ENCODE measurements around the gene BBS1. TPM values are rescaled to one million over a fixed set of nuclear protein-coding genes. Genes with fewer than 3 reads are reported as not detected.
"Not testable (repeated sequence)": the region's sequence is repeated elsewhere in the genome, so short reads cannot be mapped to it uniquely, and the experiment has no call there.

The BBS1 gene
- total RNA-seq, 2 experiments from 2014 or later: 7.7 to 13.1 TPM

DNA sequence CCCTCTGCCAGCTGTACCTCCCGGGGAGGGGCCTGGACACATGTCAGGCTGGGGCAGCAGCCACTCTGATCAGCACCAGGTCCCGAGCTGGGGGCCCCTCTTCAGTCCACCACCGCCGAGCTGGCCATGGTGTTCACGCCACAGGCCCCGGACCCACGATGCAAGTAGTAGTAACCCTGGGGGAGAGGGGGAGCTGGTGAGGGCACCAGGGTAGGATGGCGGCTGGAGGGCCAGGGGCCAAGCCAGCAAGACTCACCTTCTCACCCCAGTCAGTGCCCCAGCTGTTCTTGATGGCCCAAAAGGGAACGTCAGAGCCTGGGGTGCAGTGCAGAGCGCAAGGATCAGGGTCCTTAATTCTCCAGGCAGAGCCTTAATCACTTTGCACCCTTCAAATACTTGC is 53.4 kb downstream of the BBS1 start:
- peaks cover 3% of the 10 kb centered on the region for H3K27me3 Mint-ChIP-seq
- no peak overlapping the region for H3K27ac Mint-ChIP-seq
- no peak for DNase-seq
- H3K9me3 Mint-ChIP-seq: no peaks in the 10 kb centered on the region
- H3K36me3 Mint-ChIP-seq: no peaks in the 10 kb centered on the region
- H3K4me1 Mint-ChIP-seq: peaks cover 9% of the 10 kb centered on the region
- H3K4me3 Mint-ChIP-seq: no peak overlapping the region

DNA sequence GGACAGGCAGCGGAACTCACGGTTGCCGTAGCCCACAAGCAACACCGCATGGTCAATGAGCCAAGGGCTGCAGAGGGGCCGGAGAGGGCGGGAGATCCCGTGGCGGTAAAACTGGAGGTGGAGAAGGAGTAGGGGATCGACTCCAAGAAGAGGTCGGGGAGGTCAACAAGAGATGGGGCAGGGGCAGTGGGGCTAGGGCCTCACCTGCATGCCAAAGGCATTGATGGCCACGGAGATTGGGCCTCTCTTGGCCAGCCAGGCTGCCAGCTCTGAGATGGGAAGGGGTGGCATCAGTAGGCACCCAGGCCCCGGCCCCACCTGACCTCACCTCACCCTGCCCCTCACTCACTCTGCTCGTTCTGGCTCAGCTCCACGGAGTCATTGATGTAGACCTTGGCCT is 54.1 kb downstream of the BBS1 start:
- no peaks in the 10 kb centered on the region for H3K27me3 Mint-ChIP-seq
- no peak overlapping the region for H3K27ac Mint-ChIP-seq
- no peak for DNase-seq
- H3K9me3 Mint-ChIP-seq: no peaks in the 10 kb centered on the region
- no peaks in the 10 kb centered on the region for H3K36me3 Mint-ChIP-seq
- H3K4me3 Mint-ChIP-seq: no peak overlapping the region
- H3K4me1 Mint-ChIP-seq: peaks cover 9% of the 10 kb centered on the region

DNA sequence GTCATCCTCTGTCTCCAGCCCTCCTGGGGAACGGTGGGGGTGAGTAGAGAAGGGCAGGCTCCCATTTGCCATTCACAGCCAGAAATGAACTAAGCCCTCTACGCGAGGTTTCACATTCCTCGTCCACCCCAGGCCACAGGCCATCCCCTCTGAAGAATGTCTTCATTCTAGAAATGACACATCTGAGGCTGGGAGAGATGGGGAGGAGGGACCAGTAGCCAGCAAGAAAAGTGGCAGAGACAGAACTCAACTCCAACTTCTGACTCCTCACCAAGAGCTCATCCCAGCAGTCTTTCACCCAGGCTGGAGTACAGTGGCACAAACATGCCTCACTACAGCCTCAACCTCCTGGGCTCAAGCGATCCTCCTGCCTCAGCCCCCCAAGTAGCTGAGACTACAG is 54.5 kb downstream of the BBS1 start:
- Mint-ChIP-seq H3K4me3 (no peak overlapping the region), H3K27ac (no peak overlapping the region), H3K27me3 (no peaks in the 10 kb centered on the region), H3K4me1 (peaks cover 9% of the 10 kb centered on the region), H3K9me3 (no peaks in the 10 kb centered on the region), H3K36me3 (no peaks in the 10 kb centered on the region)
- DNase-seq: no peak

DNA sequence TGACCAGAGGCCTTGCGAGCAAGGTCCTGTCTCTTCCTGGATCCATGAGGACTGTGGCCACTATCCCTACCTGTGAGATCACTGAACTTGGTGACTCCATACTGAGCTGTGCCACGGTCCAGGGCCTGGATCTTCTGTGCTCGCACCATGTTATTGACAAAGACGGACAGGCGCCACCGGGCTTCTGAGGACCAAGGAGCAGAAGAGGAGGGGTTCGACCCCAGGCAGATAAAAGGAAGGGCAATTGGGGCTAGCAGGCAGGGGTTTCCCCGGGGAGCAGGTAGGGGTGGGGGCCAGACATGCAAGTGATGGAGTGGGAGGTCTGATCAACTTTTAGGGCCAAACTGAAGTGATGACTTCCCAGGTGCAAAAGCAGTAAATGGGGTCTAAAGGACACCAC is 55.8 kb downstream of the BBS1 start:
- H3K36me3 Mint-ChIP-seq: no peaks in the 10 kb centered on the region

DNA sequence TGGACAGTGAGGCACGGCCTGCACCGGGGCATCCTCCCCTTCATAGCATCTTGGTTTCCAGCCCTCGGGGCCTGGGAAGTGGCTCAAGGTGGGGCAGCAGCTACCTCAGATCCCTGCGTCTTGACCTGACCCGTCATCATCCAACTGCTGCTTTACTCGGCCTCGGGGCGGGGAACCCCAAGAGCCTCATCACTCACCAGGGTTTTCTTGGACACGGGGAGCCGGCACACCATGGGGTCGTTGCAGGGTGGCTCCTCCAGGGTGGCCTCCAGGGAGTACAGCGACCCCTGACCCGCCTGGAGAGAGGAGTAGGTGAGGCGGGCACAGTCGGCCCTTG is 57.3 kb downstream of the BBS1 start:
- peaks cover 9% of the 10 kb centered on the region for H3K4me1 Mint-ChIP-seq
- H3K27ac Mint-ChIP-seq: no peak overlapping the region
- DNase-seq: no peak
- H3K36me3 Mint-ChIP-seq: no peaks in the 10 kb centered on the region
- H3K9me3 Mint-ChIP-seq: no peaks in the 10 kb centered on the region
- peak overlapping the region; percentile 69 for H3K4me3 Mint-ChIP-seq
- H3K27me3 Mint-ChIP-seq: no peaks in the 10 kb centered on the region

More for the DNA sequence above, 55.8 kb downstream of the BBS1 start:
- Mint-ChIP-seq H3K4me1 (peaks cover 9% of the 10 kb centered on the region), H3K9me3 (no peaks in the 10 kb centered on the region), H3K27me3 (no peaks in the 10 kb centered on the region), H3K4me3 (no peak overlapping the region), H3K27ac (no peak overlapping the region)
- DNase-seq: no peak

GRCh38 chr11:66568124-66568916 is 57.9 kb downstream of the BBS1 start, which contains the start of gene CTSF:
TSS of gene CTSF (minus strand) at chr11:66568606. CDS start at chr11:66568486, 120 bp downstream.
- Mint-ChIP-seq H3K4me3 (peak within 1 kb of the TSS; percentile 78), H3K27ac (no peak within 1 kb of the TSS), H3K27me3 (no peaks in the 10 kb centered on the region)

DNA sequence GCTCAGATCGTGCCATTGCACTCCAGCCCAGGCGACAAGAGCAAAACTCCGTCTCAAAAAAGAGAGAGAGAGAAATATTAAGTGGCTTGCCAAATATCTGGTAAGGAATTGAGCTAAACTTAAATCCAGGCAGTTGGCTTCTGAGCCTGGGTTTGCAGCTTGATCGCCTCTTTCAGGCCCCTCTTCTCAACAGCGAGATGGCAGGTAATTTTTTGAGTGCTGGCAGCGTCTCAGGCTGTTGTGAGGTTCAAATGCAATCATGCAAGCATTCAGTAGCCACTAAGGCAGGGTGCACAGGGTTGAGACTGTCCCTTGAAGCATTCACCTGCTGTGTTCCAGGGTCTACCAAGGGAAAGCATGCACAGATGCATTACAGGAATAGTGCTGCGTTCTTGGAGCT is 58.6 kb downstream of the BBS1 start:
- H3K36me3 Mint-ChIP-seq: no peaks in the 10 kb centered on the region
- no peak overlapping the region for H3K27ac Mint-ChIP-seq
- no peak overlapping the region for H3K4me3 Mint-ChIP-seq
- H3K4me1 Mint-ChIP-seq: peaks cover 9% of the 10 kb centered on the region
- no peak for DNase-seq
- H3K27me3 Mint-ChIP-seq: no peaks in the 10 kb centered on the region
- no peaks in the 10 kb centered on the region for H3K9me3 Mint-ChIP-seq

More at GRCh38 chr11:66568124-66568916, 57.9 kb downstream of the BBS1 start, which contains the start of gene CTSF:
- peak; percentile 74 for DNase-seq
- Mint-ChIP-seq H3K36me3 (no peaks in the 10 kb centered on the region), H3K9me3 (no peaks in the 10 kb centered on the region), H3K4me1 (peaks cover 9% of the 10 kb centered on the region)

DNA sequence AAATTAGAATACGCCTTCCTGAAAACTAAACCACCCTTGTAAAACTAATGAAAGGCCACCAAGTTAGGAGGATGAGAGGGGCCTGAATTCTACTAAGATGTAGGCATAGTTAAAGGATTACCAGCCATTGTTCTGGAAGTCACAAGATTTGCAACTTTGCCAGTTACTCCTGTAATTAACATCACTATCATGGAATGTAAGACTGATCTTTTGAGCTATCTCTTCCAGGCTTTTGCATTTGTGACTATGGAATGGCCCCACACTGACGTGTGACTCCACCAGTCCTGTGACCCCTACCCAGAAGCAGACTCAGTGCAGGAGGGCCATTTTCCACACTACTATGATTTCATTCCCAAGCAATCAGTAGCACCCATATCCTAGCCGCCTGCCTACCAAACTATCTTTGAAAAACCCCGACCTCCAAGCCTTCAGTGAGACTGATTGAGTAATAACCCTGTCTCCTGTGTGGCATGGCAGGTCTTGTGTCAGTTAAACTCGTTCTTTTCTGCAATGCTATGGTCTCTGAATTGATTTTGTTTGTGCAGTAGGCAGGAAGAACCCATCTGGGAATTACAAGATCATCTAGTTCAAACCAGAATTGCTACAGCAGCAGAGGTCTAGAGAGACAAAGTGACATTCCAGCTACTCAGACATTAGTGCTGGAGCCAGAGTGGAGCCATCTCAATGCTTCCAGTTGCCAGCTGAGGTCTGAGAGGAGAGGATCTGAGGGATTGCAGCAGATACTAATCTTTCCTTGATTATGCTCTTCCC is 59.8 kb downstream of the BBS1 start:
- H3K4me3 Mint-ChIP-seq: no peak overlapping the region
- no peaks in the 10 kb centered on the region for H3K36me3 Mint-ChIP-seq
- no peaks in the 10 kb centered on the region for H3K9me3 Mint-ChIP-seq
- H3K27ac Mint-ChIP-seq: no peak overlapping the region
- H3K27me3 Mint-ChIP-seq: peaks cover 3% of the 10 kb centered on the region
- no peak for DNase-seq
- H3K4me1 Mint-ChIP-seq: peaks cover 9% of the 10 kb centered on the region

GRCh38 chr11:66570850-66571180 is 60.4 kb downstream of the BBS1 start:
- H3K9me3 Mint-ChIP-seq: no peaks in the 10 kb centered on the region

DNA sequence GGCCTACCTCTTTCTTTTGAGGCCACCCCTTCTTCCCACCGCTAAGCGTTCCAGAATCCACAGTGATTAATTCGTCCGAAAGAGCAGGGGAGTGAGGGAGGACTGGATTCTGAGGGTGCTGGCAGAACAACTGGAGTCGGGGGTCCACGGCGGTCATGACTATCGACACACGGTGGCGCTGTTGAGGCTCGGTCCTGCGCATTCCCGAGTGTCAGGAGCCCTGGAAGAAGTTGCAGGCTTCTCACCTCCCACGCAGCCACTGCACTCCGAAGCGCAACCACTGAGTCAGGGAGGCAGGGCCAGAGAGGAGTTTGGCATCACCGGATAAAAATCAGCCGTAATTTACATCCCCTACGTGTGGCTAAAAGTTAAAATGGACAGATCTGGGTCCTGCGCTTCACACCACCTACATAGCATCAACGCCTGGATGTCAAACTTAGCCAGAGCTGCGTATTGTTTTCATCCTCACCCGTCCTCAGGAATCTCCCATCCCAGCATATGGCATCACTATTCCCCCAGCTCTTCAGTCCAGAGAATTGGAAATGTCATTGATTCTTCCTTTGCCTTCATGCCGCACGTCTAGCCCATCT is 68.7 kb downstream of the BBS1 start:
- Mint-ChIP-seq H3K9me3 (peaks cover 6% of the 10 kb centered on the region), H3K4me3 (no peak overlapping the region), H3K27me3 (peaks cover 5% of the 10 kb centered on the region), H3K27ac (no peak overlapping the region), H3K4me1 (peaks cover 13% of the 10 kb centered on the region), H3K36me3 (no peaks in the 10 kb centered on the region)
- DNase-seq: peak; percentile 79

More at GRCh38 chr11:66570850-66571180, 60.4 kb downstream of the BBS1 start:
- no peaks in the 10 kb centered on the region for H3K36me3 Mint-ChIP-seq
- H3K4me1 Mint-ChIP-seq: peaks cover 9% of the 10 kb centered on the region
- DNase-seq: no peak
- peaks cover 5% of the 10 kb centered on the region for H3K27me3 Mint-ChIP-seq
- H3K27ac Mint-ChIP-seq: no peak overlapping the region
- H3K4me3 Mint-ChIP-seq: no peak overlapping the region

DNA sequence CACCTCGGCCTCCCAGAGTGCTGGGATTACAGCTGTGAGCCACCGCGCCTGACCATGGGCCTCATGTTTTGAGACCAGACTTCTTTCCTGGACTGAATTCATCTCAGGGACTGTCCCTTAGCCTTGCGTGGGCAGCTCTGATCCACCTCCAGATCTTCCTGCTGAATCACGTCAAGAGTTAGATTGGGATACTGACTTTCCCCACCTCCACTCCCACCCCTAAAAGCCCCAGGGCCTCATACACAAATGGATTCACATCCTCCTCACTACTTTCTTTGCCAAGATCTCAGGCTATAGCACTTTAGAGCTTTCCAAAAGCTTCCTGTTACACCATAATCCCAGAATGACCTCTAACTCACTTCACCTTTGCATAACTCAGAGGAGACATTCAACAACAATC is 70.4 kb downstream of the BBS1 start:
- H3K4me1 Mint-ChIP-seq: peaks cover 13% of the 10 kb centered on the region
- no peak overlapping the region for H3K27ac Mint-ChIP-seq
- no peaks in the 10 kb centered on the region for H3K36me3 Mint-ChIP-seq
- no peak overlapping the region for H3K4me3 Mint-ChIP-seq
- no peak for DNase-seq
- peaks cover 6% of the 10 kb centered on the region for H3K9me3 Mint-ChIP-seq
- H3K27me3 Mint-ChIP-seq: no peaks in the 10 kb centered on the region

GRCh38 chr11:66581261-66581660 is 70.8 kb downstream of the BBS1 start:
- H3K4me1 Mint-ChIP-seq: peaks cover 13% of the 10 kb centered on the region
- H3K36me3 Mint-ChIP-seq: no peaks in the 10 kb centered on the region
- H3K27ac Mint-ChIP-seq: no peak overlapping the region
- no peak overlapping the region for H3K4me3 Mint-ChIP-seq
- H3K9me3 Mint-ChIP-seq: peaks cover 6% of the 10 kb centered on the region
- no peak for DNase-seq
- H3K27me3 Mint-ChIP-seq: no peaks in the 10 kb centered on the region

- not testable (repeated sequence) for H3K4me3 Mint-ChIP-seq, H3K36me3 Mint-ChIP-seq, DNase-seq, H3K9me3 Mint-ChIP-seq, H3K27me3 Mint-ChIP-seq, H3K27ac Mint-ChIP-seq
- peaks cover 13% of the 10 kb centered on the region for H3K4me1 Mint-ChIP-seq
Observed at GRCh38 chr11:66582565-66583147, 72.2 kb downstream of the BBS1 start.
